Testis (tissue), 2 donors: ENCODE data around the gene SPIRE2.

ENCODE experiments used
- POLR2A ChIP-seq: fragments of 450-650 bp; IDR thresholded peaks from one replicate; pipeline ENCODE4 v1.6.1; 2017; ENCODE audit warnings: antibody characterized with exemption, mild to moderate bottlenecking, moderate library complexity
- TF ChIP-seq, protein P1 (sequence below), 3 experiments: fragments of 450-650 bp in 2 of 3; fragments of 200-600 bp in 1 of 3; sonication (generic) in 1 of 3; IDR thresholded peaks; one replicate each; pipeline ENCODE4 v1.5.1; 2016 to 2019; ENCODE audit warnings: antibody characterized with exemption in 3 of 3, mild to moderate bottlenecking in 2 of 3, moderate library complexity in 1 of 3

DNA sequence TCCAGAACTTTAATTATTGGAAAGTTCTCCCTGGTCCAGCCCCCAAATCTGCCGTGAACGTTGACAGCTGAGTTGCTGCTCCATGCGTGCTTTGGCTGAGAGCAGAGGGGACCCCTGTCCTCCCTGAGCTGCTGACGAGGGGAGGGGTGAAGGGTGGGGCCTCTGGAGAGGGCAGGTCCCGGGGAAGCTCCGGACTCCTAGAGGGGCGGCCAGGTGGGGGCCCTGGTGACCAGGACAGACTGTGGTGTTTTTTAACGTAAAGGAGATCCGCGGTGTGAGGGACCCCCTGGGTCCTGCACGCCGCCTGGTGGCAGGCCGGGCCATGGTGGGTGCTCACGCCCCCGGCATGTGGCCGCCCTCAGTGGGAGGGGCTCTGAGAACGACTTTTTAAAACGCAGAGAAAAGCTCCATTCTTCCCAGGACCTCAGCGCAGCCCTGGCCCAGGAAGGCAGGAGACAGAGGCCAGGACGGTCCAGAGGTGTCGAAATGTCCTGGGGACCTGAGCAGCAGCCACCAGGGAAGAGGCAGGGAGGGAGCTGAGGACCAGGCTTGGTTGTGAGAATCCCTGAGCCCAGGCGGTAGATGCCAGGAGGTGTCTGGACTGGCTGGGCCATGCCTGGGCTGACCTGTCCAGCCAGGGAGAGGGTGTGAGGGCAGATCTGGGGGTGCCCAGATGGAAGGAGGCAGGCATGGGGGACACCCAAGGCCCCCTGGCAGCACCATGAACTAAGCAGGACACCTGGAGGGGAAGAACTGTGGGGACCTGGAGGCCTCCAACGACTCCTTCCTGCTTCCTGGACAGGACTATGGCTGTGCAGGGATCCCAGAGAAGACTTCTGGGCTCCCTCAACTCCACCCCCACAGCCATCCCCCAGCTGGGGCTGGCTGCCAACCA is 90.4 kb downstream of the SPIRE2 start, which contains the start of gene MC1R:
- TF ChIP-seq, protein P1, sequence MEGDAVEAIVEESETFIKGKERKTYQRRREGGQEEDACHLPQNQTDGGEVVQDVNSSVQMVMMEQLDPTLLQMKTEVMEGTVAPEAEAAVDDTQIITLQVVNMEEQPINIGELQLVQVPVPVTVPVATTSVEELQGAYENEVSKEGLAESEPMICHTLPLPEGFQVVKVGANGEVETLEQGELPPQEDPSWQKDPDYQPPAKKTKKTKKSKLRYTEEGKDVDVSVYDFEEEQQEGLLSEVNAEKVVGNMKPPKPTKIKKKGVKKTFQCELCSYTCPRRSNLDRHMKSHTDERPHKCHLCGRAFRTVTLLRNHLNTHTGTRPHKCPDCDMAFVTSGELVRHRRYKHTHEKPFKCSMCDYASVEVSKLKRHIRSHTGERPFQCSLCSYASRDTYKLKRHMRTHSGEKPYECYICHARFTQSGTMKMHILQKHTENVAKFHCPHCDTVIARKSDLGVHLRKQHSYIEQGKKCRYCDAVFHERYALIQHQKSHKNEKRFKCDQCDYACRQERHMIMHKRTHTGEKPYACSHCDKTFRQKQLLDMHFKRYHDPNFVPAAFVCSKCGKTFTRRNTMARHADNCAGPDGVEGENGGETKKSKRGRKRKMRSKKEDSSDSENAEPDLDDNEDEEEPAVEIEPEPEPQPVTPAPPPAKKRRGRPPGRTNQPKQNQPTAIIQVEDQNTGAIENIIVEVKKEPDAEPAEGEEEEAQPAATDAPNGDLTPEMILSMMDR (IDR thresholded peaks at IDR 0.05) = peak; percentile 14 to 33 (median 21)
- TF ChIP-seq POLR2A = no peak
